HepG2 (cell line): ENCODE results near the gene GNAS-AS1. TPM values are rescaled to one million over a fixed set of nuclear protein-coding genes. Genes with fewer than 3 reads are reported as not detected.

Source experiments
- ATAC-seq: fragments of 200-7000 bp; cut with Tn5 transposase; 3 replicates; pipeline ENCODE4 v1.9.1; 2020; ENCODE audit warnings: mild to moderate bottlenecking, moderate library complexity
- BruUV-seq: library from RNA; stranded (reverse); fragments of 400-500 nt; replicated peaks from 2 replicates; lab custom pipeline; 2021; lab: Mats Ljungman, UMichigan
- CTCF ChIA-PET: fragments of 300-600 bp; formaldehyde crosslinking; extraction: SDS; loops from one replicate; lab custom pipeline; 2021; ENCODE audit warnings: low total read pairs, inconsistent platforms, low intra/inter-chr PET ratio; lab: Yijun Ruan, JAX
- POLR2A ChIA-PET: fragments of 350-600 bp; sonication (Branson Sonifier 250); formaldehyde crosslinking; loops from one replicate; lab custom pipeline; 2020; ENCODE audit warnings: antibody characterized with exemption, inconsistent platforms; lab: Yijun Ruan, JAX
- DNase-seq: peaks from one replicate; pipeline ENCODE4 v3.0.0-alpha.2; 2015; ENCODE audit warnings: low spot score
- FAIRE-seq: peaks from 3 replicates; lab custom pipeline; 2011; peaks lifted over from hg19 to GRCh38; lab: Jason Lieb, UNC
- H2AFZ ChIP-seq: one replicate; pipeline ENCODE4 v1.6.1; 2011; ENCODE audit warnings: low read length, inconsistent platforms
- H3K27ac ChIP-seq: fragments of 300-600 bp; 3 replicates; pipeline ENCODE4 v1.8.0; 2011; ENCODE audit warnings: mixed run types, mild to moderate bottlenecking, mixed read lengths, low read length, inconsistent platforms; ENCODE audit not compliant: insufficient read depth; ENCODE audit errors: extremely low read length
- H3K27me3 ChIP-seq, 2 experiments: fragments of 200-600 bp in 1 of 2; 2 replicates in 1 of 2; 3 replicates in 1 of 2; pipeline versions ENCODE4 v1.6.0 to v1.8.0; 2011; ENCODE audit warnings: low read length in 2 of 2, mild to moderate bottlenecking in 2 of 2, moderate library complexity in 2 of 2, inconsistent platforms in 1 of 2; ENCODE audit not compliant: insufficient read depth in 2 of 2, control insufficient read depth in 1 of 2
- H3K36me3 ChIP-seq, 2 experiments: fragments of 200-600 bp in 1 of 2; replicated peaks in 1 of 2; 2 replicates in 1 of 2; 3 replicates in 1 of 2; pipeline versions ENCODE4 v1.5.1 to v1.8.0; 2011; ENCODE audit warnings: low read length in 2 of 2, inconsistent platforms in 1 of 2; ENCODE audit not compliant: insufficient read depth in 2 of 2, control insufficient read depth in 1 of 2
- H3K4me1 ChIP-seq: 2 replicates; pipeline ENCODE4 v1.5.1; 2012; ENCODE audit warnings: low read length, inconsistent platforms; ENCODE audit not compliant: insufficient read depth
- H3K4me2 ChIP-seq: 2 replicates; pipeline ENCODE4 v1.6.0; 2011; ENCODE audit warnings: low read depth, low read length, inconsistent platforms
- H3K4me3 ChIP-seq, 3 experiments: fragments of 200-600 bp in 1 of 3; sonication (generic), shearing (Covaris generic) in 1 of 3; replicated peaks in 1 of 3; 2 replicates each; pipeline ENCODE4 v1.5.1; 2011 to 2016; ENCODE audit warnings: low read length in 3 of 3, inconsistent platforms in 2 of 3, low read depth in 2 of 3, mild to moderate bottlenecking in 2 of 3, control low read depth in 1 of 3, mixed read lengths in 1 of 3; ENCODE audit not compliant: insufficient read depth in 1 of 3
- H3K79me2 ChIP-seq: one replicate; pipeline ENCODE4 v1.6.1; 2011; ENCODE audit warnings: low read length, inconsistent platforms; ENCODE audit not compliant: insufficient read depth
- H3K9ac ChIP-seq: 2 replicates; pipeline ENCODE4 v1.6.0; 2011; ENCODE audit warnings: mild to moderate bottlenecking, low read depth, low read length, inconsistent platforms; ENCODE audit not compliant: insufficient read depth
- H3K9me3 ChIP-seq: 2 replicates; pipeline ENCODE4 v1.5.1; 2012; ENCODE audit warnings: mild to moderate bottlenecking, low read length
- H4K20me1 ChIP-seq: 2 replicates; pipeline ENCODE4 v1.6.0; 2011; ENCODE audit warnings: inconsistent platforms, mild to moderate bottlenecking, low read length, moderate library complexity; ENCODE audit not compliant: insufficient read depth
- ATF7 ChIP-seq, 2 experiments: fragments of 450-650 bp in 1 of 2; sonication (generic) in 1 of 2; formaldehyde crosslinking in 1 of 2; IDR thresholded peaks; 2 replicates each; pipeline versions ENCODE4 v1.4.0 to v1.6.1; 2016 to 2020; ENCODE audit warnings: antibody characterized with exemption in 1 of 2, mild to moderate bottlenecking in 1 of 2, missing genetic modification reagents in 1 of 2
- CREB1 ChIP-seq, 2 experiments: fragments of 450-650 bp in 1 of 2; IDR thresholded peaks; 2 replicates each; pipeline ENCODE4 v1.6.1; 2016 to 2017; ENCODE audit warnings: control low read depth in 1 of 2, mild to moderate bottlenecking in 1 of 2, missing compliant biosample characterization in 1 of 2, missing genetic modification characterization in 1 of 2
- GPN1 ChIP-seq: sonication (generic); formaldehyde crosslinking; IDR thresholded peaks from 2 replicates; pipeline ENCODE4 v1.5.1; 2020; ENCODE audit warnings: missing genetic modification reagents, borderline replicate concordance
- HDAC1 ChIP-seq: sonication (generic); formaldehyde crosslinking; IDR thresholded peaks from 2 replicates; pipeline ENCODE4 v1.5.1; 2020; ENCODE audit warnings: mild to moderate bottlenecking, missing genetic modification reagents
- NFKBIZ ChIP-seq: IDR thresholded peaks from 2 replicates; pipeline ENCODE4 v1.6.1; 2018; ENCODE audit warnings: missing genetic modification reagents, missing compliant biosample characterization
- POLR2AphosphoS2 ChIP-seq: IDR thresholded peaks from 2 replicates; pipeline ENCODE4 v1.6.1; 2011; ENCODE audit warnings: low read depth, low read length, improper control_type of control experiment
- POLR2AphosphoS5 ChIP-seq: IDR thresholded peaks from 2 replicates; pipeline ENCODE4 v1.6.1; 2012; ENCODE audit warnings: low read depth, low read length
- PPARG ChIP-seq: conservative IDR thresholded peaks from 2 replicates; pipeline ENCODE4 v1.6.1; 2016; ENCODE audit warnings: missing biosample characterization, missing genetic modification reagents
- PRPF4 ChIP-seq: fragments of 200-400 bp; formaldehyde crosslinking; IDR thresholded peaks from 2 replicates; pipeline ENCODE4 v1.6.1; 2016; ENCODE audit warnings: low read length, low read depth; ENCODE audit not compliant: poor library complexity, severe bottlenecking
- RBFOX2 ChIP-seq: fragments of 200-400 bp; formaldehyde crosslinking; IDR thresholded peaks from 2 replicates; pipeline ENCODE4 v1.6.1; 2017; ENCODE audit warnings: low read depth, mild to moderate bottlenecking, low read length
- RFXANK ChIP-seq: IDR thresholded peaks from 2 replicates; pipeline ENCODE4 v1.6.1; 2016
- RORA ChIP-seq: sonication (generic); formaldehyde crosslinking; IDR thresholded peaks from 2 replicates; pipeline ENCODE4 v1.5.0; 2020; ENCODE audit warnings: mild to moderate bottlenecking, missing genetic modification reagents, moderate library complexity
- STAG1 ChIP-seq: sonication (generic); formaldehyde crosslinking; IDR thresholded peaks from 2 replicates; pipeline ENCODE4 v1.4.0; 2020; ENCODE audit warnings: missing genetic modification reagents
- ZNF441 ChIP-seq: sonication (generic); formaldehyde crosslinking; IDR thresholded peaks from 2 replicates; pipeline ENCODE4 v1.7.0; 2021; ENCODE audit warnings: missing genetic modification reagents, borderline replicate concordance
- ZNF780A ChIP-seq: sonication (generic); formaldehyde crosslinking; IDR thresholded peaks from 2 replicates; pipeline ENCODE4 v1.8.0; 2022; ENCODE audit warnings: mild to moderate bottlenecking, missing genetic modification reagents, moderate library complexity
- ZNF83 ChIP-seq: sonication (generic); formaldehyde crosslinking; IDR thresholded peaks from 2 replicates; pipeline ENCODE4 v1.4.0; 2020; ENCODE audit warnings: missing genetic modification reagents, mild to moderate bottlenecking, borderline replicate concordance
- WGBS: methylation state at CpG from one replicate; pipeline ENCODE4 v1.1.6; 2017; ENCODE audit warnings: low lambda C conversion rate; 5-methylcytosine and 5-hydroxymethylcytosine counted together
- in situ Hi-C: cut with HindIII; loops from 2 replicates; pipeline ENCODE4 v1.10.0; 2017; ENCODE audit warnings: low pct_unique_long_range_greater_than_20kb; ENCODE audit not compliant: extremely low pct_ligation_motif_present
- intact Hi-C: fragments of 100-400 bp; cut with micrococcal nuclease; formaldehyde crosslinking; loops from one replicate; pipeline ENCODE4 v1.10.0; 2022; ENCODE audit not compliant: unreplicated experiment
- polyA plus RNA-seq, 8 experiments: library from polyadenylated mRNA; depleted of rRNA in 3 of 8; stranded (reverse) in 7 of 8; unstranded in 1 of 8; fragments of >200 nt; fragmentation: Illumina TruSeq in 4 of 8; extraction: Trizol in 4 of 8; gene quantifications; 2 replicates each; pipeline versions ENCODE4 v1.2.1 to v1.2.3, GENCODE V29; 2011 to 2016; ENCODE audit warnings: low read depth in 4 of 8, missing spikeins in 1 of 8, mixed read lengths in 1 of 8; ENCODE audit not compliant: insufficient read depth in 1 of 8
- total RNA-seq, 5 experiments: library from RNA; depleted of rRNA; stranded (reverse); fragments of >200 nt; fragmentation: Illumina TruSeq; extraction: Trizol; gene quantifications; 2 replicates each; pipeline ENCODE4 v1.2.3, GENCODE V29; 2016; ENCODE audit warnings: low read depth in 1 of 5
- TF ChIP-seq, protein P1 (sequence below): fragments of 450-650 bp; IDR thresholded peaks from 2 replicates; pipeline ENCODE4 v1.6.1; 2016

GNAS-AS1 gene
- total and polyA plus RNA-seq, 2 of the 13 experiments (the other 11 are each of a cell fraction or from before 2014, with no cell fraction given): not detected

- Histone ChIP-seq H3K27ac (no peak overlapping the region), H3K4me3 (no peak overlapping the region), H3K79me2 (peaks cover 99% of the 10 kb centered on the region), H3K9me3 (no peaks in the 10 kb centered on the region), H4K20me1 (peaks cover 93% of the 10 kb centered on the region), H3K36me3 (peaks cover 25 to 66% of the 10 kb centered on the region in 2 experiments), H3K4me1 (peaks cover 34% of the 10 kb centered on the region), H3K27me3 (no peaks in the 10 kb centered on the region; a peak in 1 of 5 replicates), H3K9ac (no peak overlapping the region), H3K4me2 (no peak overlapping the region), H2AFZ (no peak overlapping the region)
- no peak for ATAC-seq
- in situ Hi-C loops (no loop called here), intact Hi-C loops (loop anchor here (10.0 kb wide), 1 partner anchor 243 kb away; the partner anchor contains the start of gene STX16)
- 97% methylated on average over 4 of the region's 4 CpGs for WGBS
- ChIA-PET CTCF (no interaction called here), POLR2A (interaction anchor here (1.1 kb wide), 1 partner anchor 83 kb away, joined by 3 read pairs; the partner anchor contains the start of gene NELFCD)
- DNase-seq: no peak
- no TSS peak for BruUV-seq
- FAIRE-seq: no peak
- 0 out of 2 replicates have a peak, but pooled peaks have one; percentile 22 for TF ChIP-seq POLR2AphosphoS5
- TF ChIP-seq, protein P1, sequence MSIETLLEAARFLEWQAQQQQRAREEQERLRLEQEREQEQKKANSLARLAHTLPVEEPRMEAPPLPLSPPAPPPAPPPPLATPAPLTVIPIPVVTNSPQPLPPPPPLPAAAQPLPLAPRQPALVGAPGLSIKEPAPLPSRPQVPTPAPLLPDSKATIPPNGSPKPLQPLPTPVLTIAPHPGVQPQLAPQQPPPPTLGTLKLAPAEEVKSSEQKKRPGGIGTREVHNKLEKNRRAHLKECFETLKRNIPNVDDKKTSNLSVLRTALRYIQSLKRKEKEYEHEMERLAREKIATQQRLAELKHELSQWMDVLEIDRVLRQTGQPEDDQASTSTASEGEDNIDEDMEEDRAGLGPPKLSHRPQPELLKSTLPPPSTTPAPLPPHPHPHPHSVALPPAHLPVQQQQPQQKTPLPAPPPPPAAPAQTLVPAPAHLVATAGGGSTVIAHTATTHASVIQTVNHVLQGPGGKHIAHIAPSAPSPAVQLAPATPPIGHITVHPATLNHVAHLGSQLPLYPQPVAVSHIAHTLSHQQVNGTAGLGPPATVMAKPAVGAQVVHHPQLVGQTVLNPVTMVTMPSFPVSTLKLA: no peak
Observed at GRCh38 chr20:58897488-58897887, 46.8 kb upstream of the GNAS-AS1 start.

- Histone ChIP-seq H3K9me3 (no peaks in the 10 kb centered on the region), H3K79me2 (peaks cover 96% of the 10 kb centered on the region), H3K4me1 (peaks cover 34% of the 10 kb centered on the region), H3K27ac (no peak overlapping the region), H3K4me3 (no peak overlapping the region), H4K20me1 (peaks cover 87% of the 10 kb centered on the region), H3K4me2 (no peak overlapping the region), H3K27me3 (no peaks in the 10 kb centered on the region; a peak in 1 of 5 replicates), H2AFZ (no peak overlapping the region), H3K36me3 (peaks cover 22 to 60% of the 10 kb centered on the region in 2 experiments), H3K9ac (no peak overlapping the region)
- no TSS peak for BruUV-seq
- intact Hi-C loops: loop anchor here (10.0 kb wide), 1 partner anchor 242 kb away; the partner anchor contains the start of gene STX16
- ATAC-seq (no peak), FAIRE-seq (no peak), DNase-seq (no peak)
- ChIA-PET CTCF (no interaction called here), POLR2A (interaction anchor here (1.1 kb wide), 1 partner anchor 84 kb away, joined by 3 read pairs; the partner anchor contains the start of gene NELFCD)
- in situ Hi-C loops: no loop called here
- WGBS: 95% methylated on average over 3 of the region's 3 CpGs
- TF ChIP-seq PRPF4 (no peak), RBFOX2 (0 out of 2 replicates have a peak, but pooled peaks have one; percentile 10), ZNF441 (CRISPR knock-in tag) (no peak), CREB1 (IDR thresholded peaks at IDR 0.05) (0 out of 2 replicates have a peak, but pooled peaks have one; percentile 24), CREB1 (CRISPR knock-in tag; IDR thresholded peaks at IDR 0.05) (no peak), PPARG (CRISPR knock-in tag) (no peak), RFXANK (CRISPR knock-in tag) (no peak), NFKBIZ (no peak), RORA (CRISPR knock-in tag) (no peak), ZNF83 (CRISPR knock-in tag) (no peak), STAG1 (no peak), HDAC1 (CRISPR knock-in tag) (no peak), GPN1 (CRISPR knock-in tag) (no peak), ATF7 (IDR thresholded peaks at IDR 0.05) (peak; percentile 82), ATF7 (CRISPR knock-in tag; IDR thresholded peaks at IDR 0.05) (no peak), POLR2AphosphoS2 (0 out of 2 replicates have a peak, but pooled peaks have one; percentile 6), ZNF780A (CRISPR knock-in tag) (no peak)
Observed at GRCh38 chr20:58896820-58897219, 46.1 kb upstream of the GNAS-AS1 start.
